ENCODE results near the gene MSRB3.
"Not testable (repeated sequence)": the region's sequence is repeated elsewhere in the genome, so short reads cannot be mapped to it uniquely, and the experiment has no call there.

Gene MSRB3

DNA sequence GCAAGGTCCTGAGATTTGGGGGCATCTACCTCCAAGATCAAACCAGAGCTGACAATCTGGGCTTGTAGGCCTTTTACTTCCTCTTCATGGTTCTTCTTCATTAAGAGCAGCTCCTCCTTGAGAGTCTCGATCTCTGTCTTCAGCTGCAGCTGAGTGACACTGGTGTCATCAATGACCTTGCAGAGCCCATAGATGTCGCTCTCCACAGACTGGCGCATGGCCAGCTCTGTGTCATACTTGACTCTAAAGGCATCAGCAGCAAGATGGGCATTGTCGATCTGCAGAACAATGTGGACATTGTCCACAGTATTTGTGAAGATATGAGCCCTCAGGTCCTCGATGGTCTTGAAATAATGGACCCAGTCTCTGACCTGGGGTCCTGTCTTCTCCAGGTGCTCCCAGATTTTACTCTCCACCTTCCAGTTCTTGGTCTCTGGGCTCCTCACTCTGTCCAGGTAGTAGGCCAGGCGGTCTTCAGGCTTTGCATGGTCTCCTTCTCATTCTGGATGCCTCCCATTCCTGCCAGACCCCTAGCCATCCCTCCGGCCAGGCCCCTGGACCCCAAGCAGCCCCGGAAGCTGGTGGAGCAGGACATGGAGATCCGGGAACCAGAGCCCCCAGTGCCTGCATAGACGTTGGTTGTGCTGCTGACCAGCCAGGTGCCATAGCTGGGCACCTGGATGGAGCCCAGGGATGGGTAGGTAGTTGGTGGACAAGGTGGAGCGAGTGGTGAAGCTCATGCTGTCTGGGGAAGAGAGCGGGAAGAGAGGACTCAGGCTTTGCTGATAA lies 141.0 kb downstream of the MSRB3 start:
- no peaks in the 10 kb centered on the region for H3K36me3 Mint-ChIP-seq
- CTCF ChIA-PET: no interaction called here
- no peak overlapping the region for H3K4me3 Mint-ChIP-seq
- no peaks in the 10 kb centered on the region for H3K4me1 Mint-ChIP-seq
- H3K27ac Mint-ChIP-seq: no peak overlapping the region
- no peak for DNase-seq
- no peaks in the 10 kb centered on the region for H3K9me3 Mint-ChIP-seq
- no peaks in the 10 kb centered on the region for H3K27me3 Mint-ChIP-seq

DNA sequence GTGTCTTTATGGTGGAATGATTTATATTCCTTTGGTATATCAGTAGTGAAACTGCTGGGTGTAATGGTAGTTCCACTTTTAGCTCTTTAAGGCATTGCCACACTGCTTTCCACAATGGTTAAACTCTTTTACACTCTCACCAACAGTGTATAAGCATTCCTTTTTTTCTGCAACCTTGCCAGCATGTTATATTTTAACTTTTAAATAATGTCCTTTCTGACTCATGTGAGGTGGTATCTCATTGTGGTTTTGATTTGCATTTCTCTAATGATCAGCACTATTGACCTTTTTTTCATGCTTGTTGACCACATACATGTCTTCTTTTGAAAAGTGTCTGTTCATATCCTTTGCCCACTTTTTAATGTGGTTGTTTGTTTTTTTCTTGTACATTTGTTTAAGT lies 142.5 kb downstream of the MSRB3 start:
- no peak overlapping the region for H3K27ac Mint-ChIP-seq
- no peak overlapping the region for H3K4me3 Mint-ChIP-seq
- CTCF ChIA-PET: interaction anchor here (0.7 kb wide), 1 partner anchor 44 kb away, joined by 3 read pairs; no protein-coding TSS in a partner anchor
- H3K36me3 Mint-ChIP-seq: no peaks in the 10 kb centered on the region
- H3K27me3 Mint-ChIP-seq: no peaks in the 10 kb centered on the region
- DNase-seq: no peak
- no peaks in the 10 kb centered on the region for H3K9me3 Mint-ChIP-seq
- H3K4me1 Mint-ChIP-seq: no peaks in the 10 kb centered on the region

DNA sequence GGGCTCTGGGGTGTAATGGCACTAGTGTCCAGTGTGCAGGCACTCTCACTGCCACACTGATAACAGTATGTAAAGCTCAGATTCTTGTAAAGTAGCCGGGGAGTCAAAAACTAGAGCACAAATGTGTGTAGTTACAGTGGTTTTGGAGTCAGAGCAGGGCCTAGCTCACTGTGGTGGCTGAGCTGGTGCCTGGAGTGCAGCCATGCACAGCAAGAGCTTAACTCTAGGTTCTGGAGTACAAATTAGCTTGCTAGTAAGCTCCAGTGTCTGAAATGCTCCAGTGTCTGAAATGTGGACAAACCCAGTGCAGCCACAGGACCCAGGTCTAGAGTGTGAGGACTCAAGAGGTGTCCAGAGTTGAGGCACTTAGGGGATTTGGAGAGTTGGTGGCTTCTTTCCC lies 149.2 kb downstream of the MSRB3 start:
- no peaks in the 10 kb centered on the region for H3K27me3 Mint-ChIP-seq
- DNase-seq: no peak
- CTCF ChIA-PET: no interaction called here

GRCh38 chr12:65430006-65430405 lies 151.5 kb downstream of the MSRB3 start:
- H3K36me3 Mint-ChIP-seq: no peaks in the 10 kb centered on the region
- no peak overlapping the region for H3K27ac Mint-ChIP-seq
- H3K4me3 Mint-ChIP-seq: no peak overlapping the region
- no peak for DNase-seq
- H3K9me3 Mint-ChIP-seq: no peaks in the 10 kb centered on the region
- H3K27me3 Mint-ChIP-seq: no peaks in the 10 kb centered on the region
- no peaks in the 10 kb centered on the region for H3K4me1 Mint-ChIP-seq
- CTCF ChIA-PET: no interaction called here

More for the DNA sequence above, 149.2 kb downstream of the MSRB3 start:
- Mint-ChIP-seq H3K9me3 (no peaks in the 10 kb centered on the region), H3K27ac (no peak overlapping the region), H3K4me3 (no peak overlapping the region), H3K36me3 (no peaks in the 10 kb centered on the region), H3K4me1 (no peaks in the 10 kb centered on the region)

DNA sequence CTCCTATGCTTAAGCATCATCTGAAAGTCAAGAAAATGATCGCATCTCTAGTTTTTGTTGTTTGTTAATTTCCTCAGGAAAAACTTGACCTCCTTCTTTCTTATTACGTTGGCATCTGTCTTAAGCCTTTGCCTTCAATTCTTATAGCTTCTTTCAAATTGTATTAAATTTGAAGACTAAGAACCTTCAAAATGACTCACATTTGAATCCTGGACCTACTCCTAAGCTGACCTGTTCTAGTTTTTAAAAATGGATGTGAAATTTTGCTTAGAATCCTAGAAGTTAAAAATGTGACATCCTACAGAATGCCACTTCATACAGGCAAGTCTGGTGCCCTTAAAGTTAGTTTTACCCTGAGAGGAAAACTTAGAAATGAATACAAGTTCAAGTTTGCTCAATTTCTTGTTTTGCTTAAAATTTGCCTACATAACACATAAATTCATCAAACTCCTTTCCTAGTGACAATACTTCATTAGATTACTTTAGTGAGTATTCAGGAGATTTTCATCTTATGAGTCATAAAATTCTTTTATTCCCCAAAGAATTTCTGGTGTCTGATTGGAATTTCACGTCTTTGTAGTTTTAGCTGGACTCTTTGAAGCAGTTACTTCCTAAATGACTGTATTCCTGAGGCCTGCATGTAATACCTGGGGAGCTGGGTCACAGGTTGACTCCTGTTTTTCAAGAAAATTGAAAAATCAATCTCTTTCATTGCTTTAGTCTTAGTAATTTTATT lies 152.3 kb downstream of the MSRB3 start:
- no peaks in the 10 kb centered on the region for H3K9me3 Mint-ChIP-seq
- DNase-seq: no peak
- no peaks in the 10 kb centered on the region for H3K27me3 Mint-ChIP-seq
- no peak overlapping the region for H3K4me3 Mint-ChIP-seq
- no peaks in the 10 kb centered on the region for H3K4me1 Mint-ChIP-seq
- CTCF ChIA-PET: interaction anchor here (0.8 kb wide), 1 partner anchor 321 kb away, joined by 3 read pairs; no protein-coding TSS in a partner anchor
- H3K27ac Mint-ChIP-seq: no peak overlapping the region
- no peaks in the 10 kb centered on the region for H3K36me3 Mint-ChIP-seq

DNA sequence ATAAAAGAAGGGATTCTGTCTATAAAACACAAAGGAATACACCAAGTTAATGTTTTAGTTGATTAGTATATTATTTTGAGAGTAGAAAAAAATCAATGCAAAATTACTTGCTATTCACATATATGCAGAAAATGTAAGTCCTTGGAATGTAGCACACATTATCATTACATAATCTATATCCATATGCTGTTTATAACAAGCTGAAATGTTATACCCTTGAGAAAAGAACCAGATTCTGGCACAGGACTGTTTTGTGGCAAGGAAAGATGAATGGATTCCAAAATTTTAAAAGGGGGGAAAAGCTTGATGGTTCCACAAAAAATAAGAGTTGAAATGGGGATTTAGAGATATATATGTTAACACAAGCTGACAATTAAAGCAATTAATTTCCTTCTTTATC lies 153.6 kb downstream of the MSRB3 start:
- Mint-ChIP-seq H3K27me3 (no peaks in the 10 kb centered on the region), H3K9me3 (no peaks in the 10 kb centered on the region), H3K27ac (no peak overlapping the region), H3K4me1 (no peaks in the 10 kb centered on the region), H3K36me3 (no peaks in the 10 kb centered on the region), H3K4me3 (no peak overlapping the region)
- CTCF ChIA-PET: no interaction called here
- DNase-seq: no peak

DNA sequence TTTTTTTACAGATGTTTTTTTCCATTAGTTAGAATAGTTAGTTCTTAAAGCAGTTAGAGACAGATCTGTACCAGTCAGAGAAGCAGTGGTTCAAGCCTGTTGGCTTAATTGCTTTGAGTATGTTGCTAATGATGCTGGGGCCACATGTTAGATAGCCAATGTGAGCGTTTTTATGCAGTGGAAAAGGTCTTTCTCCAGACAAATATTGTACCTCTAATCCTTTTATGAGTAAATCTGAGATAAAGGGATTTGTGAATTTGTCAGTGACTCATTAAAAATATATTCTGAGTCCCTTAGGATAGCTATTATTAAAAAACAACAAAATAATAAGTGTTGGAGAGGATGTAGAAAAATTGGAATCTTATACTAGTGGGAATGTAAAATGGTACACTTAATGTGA lies 154.2 kb downstream of the MSRB3 start:
- no peaks in the 10 kb centered on the region for H3K9me3 Mint-ChIP-seq
- H3K4me1 Mint-ChIP-seq: no peaks in the 10 kb centered on the region
- no peaks in the 10 kb centered on the region for H3K36me3 Mint-ChIP-seq
- H3K4me3 Mint-ChIP-seq: no peak overlapping the region
- DNase-seq: no peak
- CTCF ChIA-PET: no interaction called here
- no peak overlapping the region for H3K27ac Mint-ChIP-seq
- H3K27me3 Mint-ChIP-seq: no peaks in the 10 kb centered on the region

DNA sequence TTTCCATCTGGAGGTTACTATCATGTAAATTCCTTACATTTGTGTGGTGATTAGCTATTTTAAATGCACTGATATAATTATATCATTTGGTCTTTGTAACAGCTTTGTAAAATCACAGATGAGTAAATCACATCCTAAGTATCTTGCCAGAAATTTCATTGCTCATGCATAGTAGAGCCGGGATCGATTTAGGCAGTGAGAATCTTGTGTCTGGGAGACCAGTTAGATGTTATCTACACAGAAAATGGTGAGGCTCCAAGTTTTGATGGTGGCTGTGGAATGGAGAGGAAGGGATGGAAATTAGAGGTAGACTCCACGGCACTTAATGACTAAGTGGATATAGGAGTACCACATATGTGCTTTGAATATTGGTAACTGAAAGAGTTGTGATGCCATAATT lies 156.3 kb downstream of the MSRB3 start:
- no peaks in the 10 kb centered on the region for H3K4me1 Mint-ChIP-seq
- DNase-seq: no peak
- no peaks in the 10 kb centered on the region for H3K9me3 Mint-ChIP-seq
- no peaks in the 10 kb centered on the region for H3K36me3 Mint-ChIP-seq
- no peak overlapping the region for H3K27ac Mint-ChIP-seq
- CTCF ChIA-PET: no interaction called here
- H3K4me3 Mint-ChIP-seq: no peak overlapping the region
- H3K27me3 Mint-ChIP-seq: no peaks in the 10 kb centered on the region

DNA sequence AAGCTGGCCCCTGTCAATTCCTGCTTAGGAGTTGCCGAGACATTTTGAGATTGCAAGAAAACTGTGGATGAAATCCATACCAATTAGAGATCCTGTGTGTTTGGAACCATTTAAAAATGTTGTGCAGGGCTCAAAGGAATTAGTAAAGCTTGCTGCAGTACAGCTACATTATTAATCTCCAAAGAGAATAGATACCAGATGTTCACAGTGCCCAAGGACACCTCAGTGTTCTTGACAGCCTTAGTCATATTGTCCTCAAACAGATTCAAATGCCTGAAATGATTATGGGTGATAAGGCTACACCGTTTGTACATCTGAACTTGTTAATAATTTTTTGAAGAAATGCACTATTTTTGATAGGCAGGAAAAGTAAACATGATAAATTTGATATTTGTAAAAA lies 164.6 kb downstream of the MSRB3 start:
- Mint-ChIP-seq H3K27me3 (no peaks in the 10 kb centered on the region), H3K27ac (no peak overlapping the region), H3K9me3 (no peaks in the 10 kb centered on the region), H3K4me1 (no peaks in the 10 kb centered on the region), H3K4me3 (no peak overlapping the region), H3K36me3 (no peaks in the 10 kb centered on the region)
- no peak for DNase-seq
- CTCF ChIA-PET: no interaction called here

DNA sequence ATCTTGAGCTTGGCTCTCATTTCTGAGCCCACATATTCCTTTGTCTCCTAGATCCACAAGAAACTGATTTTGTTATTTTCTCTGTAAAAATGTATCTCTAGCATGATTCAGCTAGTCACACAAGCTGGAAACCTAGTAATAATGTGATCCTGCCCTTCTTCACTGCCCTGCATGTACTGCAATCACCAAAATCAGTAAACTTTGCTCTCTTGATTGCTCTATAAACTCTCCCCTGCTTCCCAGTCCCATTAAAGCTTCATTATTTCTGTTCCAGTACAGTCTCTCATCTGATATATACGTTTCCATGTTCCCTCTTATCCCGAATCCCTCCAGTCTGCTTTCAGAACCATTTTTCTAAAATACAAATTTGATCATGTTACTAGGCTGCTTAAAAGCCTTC lies 166.5 kb downstream of the MSRB3 start:
- H3K27ac Mint-ChIP-seq: no peak overlapping the region
- no peak overlapping the region for H3K4me3 Mint-ChIP-seq
- H3K27me3 Mint-ChIP-seq: no peaks in the 10 kb centered on the region
- CTCF ChIA-PET: no interaction called here
- H3K36me3 Mint-ChIP-seq: no peaks in the 10 kb centered on the region
- no peaks in the 10 kb centered on the region for H3K9me3 Mint-ChIP-seq
- no peaks in the 10 kb centered on the region for H3K4me1 Mint-ChIP-seq
- no peak for DNase-seq

- no peak overlapping the region for H3K4me3 Mint-ChIP-seq
- no peaks in the 10 kb centered on the region for H3K27me3 Mint-ChIP-seq
- CTCF ChIA-PET: no interaction called here
- no peaks in the 10 kb centered on the region for H3K4me1 Mint-ChIP-seq
- H3K27ac Mint-ChIP-seq: no peak overlapping the region
- no peaks in the 10 kb centered on the region for H3K9me3 Mint-ChIP-seq
- H3K36me3 Mint-ChIP-seq: no peaks in the 10 kb centered on the region
- DNase-seq: no peak
These were observed 168.4 kb downstream of the MSRB3 start for GRCh38 chr12:65446901-65447300.

DNA sequence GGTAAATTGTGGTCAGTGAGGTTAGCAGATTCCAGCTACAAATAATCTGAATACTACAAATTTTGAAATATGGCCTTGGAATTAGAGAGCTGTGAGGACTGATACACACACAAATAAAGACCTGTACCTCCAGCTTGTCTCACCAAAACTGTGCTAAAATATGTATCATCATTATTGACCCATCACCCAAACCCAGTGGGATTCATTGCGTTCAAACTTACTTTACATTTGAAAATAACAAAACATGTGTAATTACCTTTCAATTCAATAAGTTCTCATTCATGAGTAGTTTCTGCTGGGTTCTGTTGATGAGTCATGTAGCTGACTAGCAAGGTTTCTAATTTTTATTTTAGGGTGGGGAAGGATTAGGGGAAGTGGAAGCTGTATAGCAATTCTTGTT lies 170.9 kb downstream of the MSRB3 start:
- no peak overlapping the region for H3K4me3 Mint-ChIP-seq
- H3K27ac Mint-ChIP-seq: no peak overlapping the region
- H3K36me3 Mint-ChIP-seq: no peaks in the 10 kb centered on the region
- no peak for DNase-seq
- CTCF ChIA-PET: no interaction called here
- no peaks in the 10 kb centered on the region for H3K27me3 Mint-ChIP-seq
- H3K4me1 Mint-ChIP-seq: no peaks in the 10 kb centered on the region
- no peaks in the 10 kb centered on the region for H3K9me3 Mint-ChIP-seq

GRCh38 chr12:65450625-65451024 lies 172.1 kb downstream of the MSRB3 start:
- H3K27me3 Mint-ChIP-seq: no peaks in the 10 kb centered on the region
- H3K36me3 Mint-ChIP-seq: no peaks in the 10 kb centered on the region
- no peak overlapping the region for H3K4me3 Mint-ChIP-seq
- no peak for DNase-seq
- H3K9me3 Mint-ChIP-seq: no peaks in the 10 kb centered on the region
- CTCF ChIA-PET: no interaction called here
- no peak overlapping the region for H3K27ac Mint-ChIP-seq
- no peaks in the 10 kb centered on the region for H3K4me1 Mint-ChIP-seq

DNA sequence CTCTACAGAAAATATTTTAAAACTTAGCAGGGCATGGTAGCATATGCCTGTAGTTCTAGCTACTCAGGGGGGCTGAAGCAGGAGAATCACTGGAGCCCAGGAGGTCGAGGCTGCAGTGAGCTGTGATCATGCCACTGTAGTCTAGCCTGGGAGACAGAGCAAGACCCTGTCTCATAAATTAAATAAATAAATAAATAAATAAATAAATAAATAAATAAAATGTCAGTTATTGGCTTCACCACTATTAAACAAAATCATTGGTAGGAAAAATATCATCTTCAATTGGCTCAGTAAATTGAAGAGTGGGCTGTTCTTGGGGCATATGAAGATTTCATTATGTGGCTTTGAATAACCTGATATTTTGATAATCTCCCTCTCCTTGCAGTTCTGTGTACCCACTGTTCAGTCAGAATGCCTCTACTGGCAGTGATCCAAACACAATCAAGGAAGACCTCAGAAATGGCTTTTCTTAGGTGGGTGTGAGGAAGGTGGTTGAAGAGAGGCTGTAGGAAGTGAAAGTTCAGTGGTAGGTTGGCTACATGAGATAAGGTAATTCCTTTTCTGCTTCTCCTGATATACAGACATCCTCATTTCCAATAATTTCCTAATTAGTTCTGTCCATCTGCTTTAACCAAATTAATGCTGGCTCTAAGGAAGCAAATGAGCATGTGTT lies 175.8 kb downstream of the MSRB3 start:
- H3K27ac Mint-ChIP-seq: no peak overlapping the region
- H3K4me1 Mint-ChIP-seq: no peaks in the 10 kb centered on the region
- CTCF ChIA-PET: no interaction called here

DNA sequence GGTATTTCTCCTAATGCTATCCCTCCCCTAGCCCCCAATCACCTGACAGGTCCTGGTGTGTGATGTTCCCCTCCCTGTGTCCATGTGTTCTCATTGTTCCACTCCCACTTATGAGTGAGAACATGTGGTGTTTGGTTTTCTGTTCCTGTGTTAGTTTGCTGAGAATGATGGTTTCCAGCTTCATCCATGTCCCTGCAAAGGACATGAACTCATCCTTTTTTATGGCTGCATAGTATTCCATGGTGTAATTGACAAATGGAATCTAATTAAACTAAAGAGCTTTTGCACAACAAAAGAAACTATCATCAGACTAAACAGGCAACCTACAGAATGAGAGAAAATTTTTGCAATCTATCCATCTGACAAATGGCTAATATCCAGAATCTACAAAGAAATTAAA lies 178.9 kb downstream of the MSRB3 start:
- CTCF ChIA-PET, H3K36me3 Mint-ChIP-seq, H3K4me1 Mint-ChIP-seq, DNase-seq, H3K27ac Mint-ChIP-seq, H3K27me3 Mint-ChIP-seq, H3K9me3 Mint-ChIP-seq, H3K4me3 Mint-ChIP-seq: not testable (repeated sequence)

More for the DNA sequence above, 175.8 kb downstream of the MSRB3 start:
- Mint-ChIP-seq H3K9me3 (no peaks in the 10 kb centered on the region), H3K27me3 (no peaks in the 10 kb centered on the region), H3K36me3 (no peaks in the 10 kb centered on the region), H3K4me3 (no peak overlapping the region)
- DNase-seq: no peak

Measured in activated naive CD4-positive, alpha-beta T cell treated with anti-CD3 and anti-CD28 coated beads, Interleukin-2, amount 10 ng/mL, durations not matched to agents 7 days and 5 days (primary cell).